OCI-LY7 (cell line): Measurements from ENCODE around the gene CHAF1A. TPM values are rescaled to one million over a fixed set of nuclear protein-coding genes. Genes with fewer than 3 reads are reported as not detected.
A peak's percentile ranks its signal among the peaks of the same experiment; 100 is the strongest.

Experiments used
- BruUV-seq: library from RNA; stranded (reverse); fragments of 400-500 nt; replicated peaks from 2 replicates; lab custom pipeline; 2021; lab: Mats Ljungman, UMichigan
- CTCF ChIA-PET: fragments of 300-600 bp; sonication (Branson Sonifier 250); formaldehyde crosslinking; loops from one replicate; lab custom pipeline; 2022; ENCODE audit warnings: antibody characterized with exemption; ENCODE audit not compliant: unreplicated experiment; lab: Charles Lee
- POLR2A ChIA-PET: fragments of 300-600 bp; sonication (Branson Sonifier 250); formaldehyde crosslinking; loops from one replicate; lab custom pipeline; 2022; ENCODE audit warnings: antibody characterized with exemption; lab: Charles Lee
- DNase-seq: peaks from one replicate; pipeline ENCODE4 v3.0.0-alpha.2; 2015; ENCODE audit warnings: low spot score
- H2AFZ ChIP-seq: fragments of 200-600 bp; sonication (generic), shearing (Covaris generic); 2 replicates; pipeline ENCODE4 v1.6.1; 2014; ENCODE audit warnings: mild to moderate bottlenecking, antibody characterized with exemption, low read length, moderate library complexity
- H3K27ac ChIP-seq: fragments of 200-600 bp; sonication (generic); 2 replicates; pipeline ENCODE4 v1.5.1; 2014; ENCODE audit warnings: mixed run types, low read depth, mild to moderate bottlenecking, moderate library complexity, low read length, inconsistent platforms; ENCODE audit not compliant: poor library complexity, severe bottlenecking
- H3K36me3 ChIP-seq: fragments of 200-600 bp; sonication (generic); 2 replicates; pipeline ENCODE4 v1.6.1; 2014; ENCODE audit warnings: mild to moderate bottlenecking, antibody characterized with exemption, low read length, moderate library complexity, mixed read lengths; ENCODE audit not compliant: insufficient read depth
- H3K4me1 ChIP-seq: fragments of 200-600 bp; sonication (generic); 2 replicates; pipeline ENCODE4 v1.5.1; 2014; ENCODE audit warnings: mild to moderate bottlenecking, low read length; ENCODE audit not compliant: insufficient read depth, poor library complexity, severe bottlenecking
- H3K4me2 ChIP-seq: fragments of 200-600 bp; sonication (generic); 2 replicates; pipeline ENCODE4 v1.6.1; 2014; ENCODE audit warnings: mild to moderate bottlenecking, low read length
- H3K4me3 ChIP-seq: fragments of 200-600 bp; sonication (generic); 2 replicates; pipeline ENCODE4 v1.5.1; 2014; ENCODE audit warnings: mild to moderate bottlenecking, low read depth, low read length; ENCODE audit not compliant: poor library complexity, severe bottlenecking
- H3K79me2 ChIP-seq: fragments of 200-600 bp; sonication (generic); 2 replicates; pipeline ENCODE4 v1.6.1; 2016; ENCODE audit warnings: low read depth, mild to moderate bottlenecking, low read length, moderate library complexity, mixed read lengths; ENCODE audit not compliant: insufficient read depth
- H3K9me2 ChIP-seq: fragments of 200-600 bp; sonication (generic); 2 replicates; pipeline ENCODE4 v1.6.1; 2016; ENCODE audit warnings: mild to moderate bottlenecking, low read length, mixed read lengths; ENCODE audit not compliant: insufficient read depth
- H3K9me3 ChIP-seq: fragments of 200-600 bp; sonication (generic); 2 replicates; pipeline ENCODE4 v1.6.1; 2014; ENCODE audit warnings: mild to moderate bottlenecking, mixed run types, low read length, mixed read lengths
- H4K20me1 ChIP-seq: fragments of 200-600 bp; sonication (generic); 2 replicates; pipeline ENCODE4 v1.6.1; 2014; ENCODE audit warnings: mild to moderate bottlenecking, antibody characterized with exemption, low read length, moderate library complexity, mixed read lengths; ENCODE audit not compliant: insufficient read depth
- CTCF ChIP-seq: fragments of 200-600 bp; sonication (generic); conservative IDR thresholded peaks from 2 replicates; pipeline ENCODE4 v1.5.1; 2014; ENCODE audit warnings: mild to moderate bottlenecking, antibody characterized with exemption, low read length, moderate library complexity, mixed read lengths
- EZH2phosphoT487 ChIP-seq: fragments of 200-600 bp; sonication (generic); IDR thresholded peaks from 2 replicates; pipeline ENCODE4 v1.6.1; 2018; ENCODE audit warnings: low read depth, borderline replicate concordance, mild to moderate bottlenecking, mixed run types, antibody characterized with exemption, low read length, moderate library complexity, mixed read lengths
- intact Hi-C: fragments of 100-400 bp; cut with micrococcal nuclease; formaldehyde crosslinking; loops from one replicate; pipeline ENCODE4 v1.10.0; 2022; ENCODE audit not compliant: unreplicated experiment
- total RNA-seq, 2 experiments: library from RNA; depleted of rRNA in 1 of 2; stranded (reverse); fragments of >200 nt in 1 of 2; shearing (Covaris generic) in 1 of 2; gene quantifications; 2 replicates each; pipeline ENCODE4 v1.2.3, GENCODE V29; 2014 to 2022

Gene CHAF1A
- total RNA-seq, 2 experiments from 2014 or later, result 107 to 119 TPM

- no peak overlapping the region for H3K4me3 ChIP-seq
- BruUV-seq, result no TSS peak
- H3K4me2 ChIP-seq, result no peak overlapping the region
- ChIA-PET POLR2A (no interaction called here), CTCF (no interaction called here)
- peaks cover 97% of the 10 kb centered on the region for H3K36me3 ChIP-seq
- DNase-seq, result no peak
- no peak overlapping the region for H2AFZ ChIP-seq
- peaks cover 3% of the 10 kb centered on the region for H3K4me1 ChIP-seq
- no peak overlapping the region for H3K27ac ChIP-seq
- H3K9me3 ChIP-seq, result no peaks in the 10 kb centered on the region
- H3K79me2 ChIP-seq, result peaks cover 86% of the 10 kb centered on the region
- H4K20me1 ChIP-seq, result peaks cover 10% of the 10 kb centered on the region
- TF ChIP-seq EZH2phosphoT487 (no peak), CTCF (no peak)
- H3K9me2 ChIP-seq, result no peaks in the 10 kb centered on the region
- intact Hi-C loops, result no loop called here
These were observed 11.8 kb downstream of the CHAF1A start for GRCh38 chr19:4414144-4414799.

GRCh38 chr19:4414800-4415321 lies 12.4 kb downstream of the CHAF1A start:
- Histone ChIP-seq H3K79me2 (peaks cover 82% of the 10 kb centered on the region), H3K4me2 (no peak overlapping the region), H3K36me3 (peaks cover 97% of the 10 kb centered on the region), H3K27ac (no peak overlapping the region), H3K4me3 (no peak overlapping the region), H3K4me1 (peaks cover 3% of the 10 kb centered on the region), H3K9me2 (no peaks in the 10 kb centered on the region), H4K20me1 (peaks cover 10% of the 10 kb centered on the region), H3K9me3 (no peaks in the 10 kb centered on the region), H2AFZ (no peak overlapping the region)
- ChIA-PET POLR2A (no interaction called here), CTCF (no interaction called here)
- no TSS peak for BruUV-seq
- TF ChIP-seq CTCF (no peak), EZH2phosphoT487 (no peak)
- intact Hi-C loops, result no loop called here
- DNase-seq, result no peak

GRCh38 chr19:4415352-4415751 lies 12.9 kb downstream of the CHAF1A start:
- H2AFZ ChIP-seq, result no peak overlapping the region
- peaks cover 10% of the 10 kb centered on the region for H4K20me1 ChIP-seq
- H3K27ac ChIP-seq, result no peak overlapping the region
- BruUV-seq, result TSS peak; percentile 3
- H3K4me3 ChIP-seq, result no peak overlapping the region
- ChIA-PET POLR2A (no interaction called here), CTCF (no interaction called here)
- H3K9me2 ChIP-seq, result no peaks in the 10 kb centered on the region
- H3K4me2 ChIP-seq, result no peak overlapping the region
- TF ChIP-seq EZH2phosphoT487, result no peak
- no peak for TF ChIP-seq CTCF
- peaks cover 3% of the 10 kb centered on the region for H3K4me1 ChIP-seq
- no peaks in the 10 kb centered on the region for H3K9me3 ChIP-seq
- peaks cover 77% of the 10 kb centered on the region for H3K79me2 ChIP-seq
- peaks cover 97% of the 10 kb centered on the region for H3K36me3 ChIP-seq
- no peak for DNase-seq
- intact Hi-C loops, result no loop called here
